ENCODE data around the gene GCN1.

Gene GCN1

DNA sequence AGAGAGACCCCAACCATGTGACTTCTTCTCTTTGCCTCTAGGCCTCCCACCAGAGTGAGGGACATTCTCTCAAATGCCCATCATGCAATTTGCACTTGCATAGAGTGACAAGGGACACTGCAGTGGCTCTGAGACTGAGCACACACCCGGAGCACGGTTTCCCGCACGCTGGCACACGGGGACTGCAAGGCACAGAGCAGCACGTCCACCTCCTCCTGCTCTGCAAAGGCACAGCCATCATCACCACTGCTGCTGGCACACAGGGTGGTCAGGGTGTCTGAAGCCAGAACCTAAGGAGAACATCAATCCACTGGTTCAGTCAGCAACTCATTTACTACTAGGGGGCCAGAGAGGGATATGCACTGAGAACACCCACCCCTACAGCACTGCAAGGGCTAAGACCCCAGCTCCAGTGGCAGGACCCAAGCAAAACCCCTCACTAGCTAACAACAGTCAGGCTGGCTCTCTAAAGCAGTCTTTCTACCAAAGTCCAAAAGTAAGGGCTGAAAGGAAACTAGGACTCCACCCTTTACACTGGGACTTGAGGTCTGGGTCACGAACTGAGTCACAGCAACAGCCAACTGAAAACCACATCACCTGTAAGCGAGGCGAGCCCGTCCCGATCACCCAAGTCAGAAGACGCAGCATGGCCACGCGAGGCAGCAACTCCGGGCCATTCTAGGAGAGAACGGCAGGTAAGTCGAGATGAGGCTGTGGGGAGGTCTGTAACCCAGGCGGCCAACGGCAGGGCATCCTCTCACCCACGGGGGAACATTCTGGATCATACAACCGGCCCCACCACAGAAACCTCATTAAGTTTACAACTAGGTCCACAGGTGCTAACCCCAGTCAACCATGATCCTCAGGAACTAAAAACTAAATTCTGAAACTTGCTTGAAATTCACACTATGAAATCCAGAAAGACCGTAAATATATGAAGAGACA, 37.9 kb downstream of the GCN1 start:
- no peaks in the 10 kb centered on the region for H4K20me1 ChIP-seq (ENCODE audit: insufficient read depth, low read length, poor library complexity, severe bottlenecking)

DNA sequence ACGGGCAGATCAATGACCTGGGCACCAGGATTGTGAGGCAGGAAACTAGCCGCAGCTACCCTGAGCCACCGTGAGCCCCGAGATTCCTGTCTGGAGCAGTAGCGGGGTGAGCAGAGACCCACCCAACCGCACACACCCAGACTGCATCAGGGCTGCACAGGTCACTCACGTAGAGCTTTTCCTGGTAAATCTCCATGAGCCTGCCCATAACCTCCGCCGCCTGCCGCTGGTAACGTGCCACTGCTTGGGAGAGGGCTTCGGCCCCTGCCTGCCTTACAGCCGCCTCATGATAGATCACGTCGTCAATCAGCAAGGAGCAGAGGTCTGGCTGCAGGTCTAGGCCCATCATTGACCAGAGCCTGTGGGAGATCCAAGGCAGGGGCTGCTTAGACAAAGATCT, 39.4 kb downstream of the GCN1 start:
- H3K79me2 ChIP-seq (ENCODE audit: insufficient read depth, low read length) = no peaks in the 10 kb centered on the region
- no peaks in the 10 kb centered on the region for H3K4me1 ChIP-seq (ENCODE audit: insufficient read depth, low read length, poor library complexity, severe bottlenecking)
- no peak overlapping the region for H3K9ac ChIP-seq (ENCODE audit: low read depth, low read length, poor library complexity, severe bottlenecking)
- H3K36me3 ChIP-seq (ENCODE audit: insufficient read depth, low read length) = peaks cover 86% of the 10 kb centered on the region; the same call in 1 of the 2 replicates
- no peaks in the 10 kb centered on the region for H3K9me2 ChIP-seq (replicated peaks; ENCODE audit: low read depth, low read length)
- H3K4me3 ChIP-seq (ENCODE audit: low read length, poor library complexity, severe bottlenecking) = no peak overlapping the region
- no peaks in the 10 kb centered on the region for H4K20me1 ChIP-seq (ENCODE audit: insufficient read depth, low read length, poor library complexity, severe bottlenecking)
- H2AFZ ChIP-seq (ENCODE audit: low read length) = no peak overlapping the region
- no peak overlapping the region for H3K4me2 ChIP-seq (ENCODE audit: low read depth, low read length, poor library complexity, severe bottlenecking)
- TF ChIP-seq, protein P1, sequence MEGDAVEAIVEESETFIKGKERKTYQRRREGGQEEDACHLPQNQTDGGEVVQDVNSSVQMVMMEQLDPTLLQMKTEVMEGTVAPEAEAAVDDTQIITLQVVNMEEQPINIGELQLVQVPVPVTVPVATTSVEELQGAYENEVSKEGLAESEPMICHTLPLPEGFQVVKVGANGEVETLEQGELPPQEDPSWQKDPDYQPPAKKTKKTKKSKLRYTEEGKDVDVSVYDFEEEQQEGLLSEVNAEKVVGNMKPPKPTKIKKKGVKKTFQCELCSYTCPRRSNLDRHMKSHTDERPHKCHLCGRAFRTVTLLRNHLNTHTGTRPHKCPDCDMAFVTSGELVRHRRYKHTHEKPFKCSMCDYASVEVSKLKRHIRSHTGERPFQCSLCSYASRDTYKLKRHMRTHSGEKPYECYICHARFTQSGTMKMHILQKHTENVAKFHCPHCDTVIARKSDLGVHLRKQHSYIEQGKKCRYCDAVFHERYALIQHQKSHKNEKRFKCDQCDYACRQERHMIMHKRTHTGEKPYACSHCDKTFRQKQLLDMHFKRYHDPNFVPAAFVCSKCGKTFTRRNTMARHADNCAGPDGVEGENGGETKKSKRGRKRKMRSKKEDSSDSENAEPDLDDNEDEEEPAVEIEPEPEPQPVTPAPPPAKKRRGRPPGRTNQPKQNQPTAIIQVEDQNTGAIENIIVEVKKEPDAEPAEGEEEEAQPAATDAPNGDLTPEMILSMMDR (conservative IDR thresholded peaks at IDR 0.05; ENCODE audit: low read length) = no peak
- no peak for TF ChIP-seq EZH2phosphoT487 (IDR thresholded peaks at IDR 0.05; ENCODE audit: borderline replicate concordance)
- H3F3A ChIP-seq (ENCODE audit: low read depth) = no peaks in the 10 kb centered on the region
- no peaks in the 10 kb centered on the region for H3K27me3 ChIP-seq (ENCODE audit: insufficient read depth, low read length, poor library complexity, severe bottlenecking)
- no peaks in the 10 kb centered on the region for H3K9me3 ChIP-seq (ENCODE audit: insufficient read depth, low read depth, low read length)

More for the DNA sequence above, 37.9 kb downstream of the GCN1 start:
- TF ChIP-seq, protein P1 (conservative IDR thresholded peaks at IDR 0.05; ENCODE audit: low read length) = no peak
- no peak for TF ChIP-seq EZH2phosphoT487 (IDR thresholded peaks at IDR 0.05; ENCODE audit: borderline replicate concordance)
- Histone ChIP-seq H3K9me3 (ENCODE audit: insufficient read depth, low read depth, low read length) (no peaks in the 10 kb centered on the region), H3K79me2 (ENCODE audit: insufficient read depth, low read length) (no peaks in the 10 kb centered on the region), H3K4me2 (ENCODE audit: low read depth, low read length, poor library complexity, severe bottlenecking) (no peak overlapping the region), H3K9ac (ENCODE audit: low read depth, low read length, poor library complexity, severe bottlenecking) (no peak overlapping the region), H3K9me2 (replicated peaks; ENCODE audit: low read depth, low read length) (no peaks in the 10 kb centered on the region), H3F3A (ENCODE audit: low read depth) (no peaks in the 10 kb centered on the region), H3K27me3 (ENCODE audit: insufficient read depth, low read length, poor library complexity, severe bottlenecking) (no peaks in the 10 kb centered on the region), H3K4me3 (ENCODE audit: low read length, poor library complexity, severe bottlenecking) (no peak overlapping the region), H2AFZ (ENCODE audit: low read length) (no peak overlapping the region), H3K36me3 (ENCODE audit: insufficient read depth, low read length) (peaks cover 90% of the 10 kb centered on the region; the same call in 1 of the 2 replicates), H3K4me1 (ENCODE audit: insufficient read depth, low read length, poor library complexity, severe bottlenecking) (no peaks in the 10 kb centered on the region)

DNA sequence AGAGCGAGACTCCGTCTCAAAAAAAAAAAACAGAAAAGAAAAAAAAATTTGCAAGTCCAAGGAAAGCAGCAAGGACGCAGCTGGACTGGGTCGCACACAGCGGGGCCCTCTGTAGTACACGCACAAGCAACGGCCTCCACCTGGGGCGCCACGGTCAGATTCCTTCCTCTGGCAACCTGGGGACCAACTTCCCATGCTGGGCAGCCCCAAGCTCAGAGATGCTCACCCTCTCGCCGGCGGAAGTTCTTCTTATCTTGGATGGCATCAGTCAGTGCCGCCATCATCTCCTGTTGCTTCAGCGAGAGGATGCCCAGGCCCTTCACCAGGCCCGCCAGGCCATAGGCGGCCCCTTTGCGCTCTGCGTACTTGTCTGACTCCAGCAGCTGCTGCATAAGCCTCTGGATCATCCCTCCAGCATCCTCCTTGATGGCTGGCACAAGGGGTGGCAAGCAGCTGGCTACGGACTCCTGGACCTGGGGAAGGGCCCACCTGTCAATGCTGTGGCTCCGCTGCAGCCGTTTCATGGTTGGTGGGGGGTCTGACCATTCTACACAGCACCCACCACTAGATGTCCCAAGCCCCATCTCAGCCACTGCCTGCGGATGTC, 43.5 kb downstream of the GCN1 start:
- H3K4me2 ChIP-seq (ENCODE audit: low read depth, low read length, poor library complexity, severe bottlenecking) = no peak overlapping the region
- H3K9me3 ChIP-seq (ENCODE audit: insufficient read depth, low read depth, low read length) = no peaks in the 10 kb centered on the region
- H3K9me2 ChIP-seq (replicated peaks; ENCODE audit: low read depth, low read length) = no peaks in the 10 kb centered on the region
- no peaks in the 10 kb centered on the region for H3K27me3 ChIP-seq (ENCODE audit: insufficient read depth, low read length, poor library complexity, severe bottlenecking)
- H4K20me1 ChIP-seq (ENCODE audit: insufficient read depth, low read length, poor library complexity, severe bottlenecking) = no peaks in the 10 kb centered on the region
- H3F3A ChIP-seq (ENCODE audit: low read depth) = no peaks in the 10 kb centered on the region
- H3K4me1 ChIP-seq (ENCODE audit: insufficient read depth, low read length, poor library complexity, severe bottlenecking) = no peaks in the 10 kb centered on the region
- no peak overlapping the region for H3K4me3 ChIP-seq (ENCODE audit: low read length, poor library complexity, severe bottlenecking)
- peaks cover 87% of the 10 kb centered on the region; the same call in 1 of the 2 replicates for H3K36me3 ChIP-seq (ENCODE audit: insufficient read depth, low read length)
- no peak overlapping the region for H3K9ac ChIP-seq (ENCODE audit: low read depth, low read length, poor library complexity, severe bottlenecking)
- no peak overlapping the region for H2AFZ ChIP-seq (ENCODE audit: low read length)
- no peaks in the 10 kb centered on the region for H3K79me2 ChIP-seq (ENCODE audit: insufficient read depth, low read length)
- TF ChIP-seq EZH2phosphoT487 (IDR thresholded peaks at IDR 0.05; ENCODE audit: borderline replicate concordance) = no peak
- TF ChIP-seq, protein P1 (conservative IDR thresholded peaks at IDR 0.05; ENCODE audit: low read length) = no peak

Measured in Loucy (cell line).